ENCODE measurements around the gene CLEC5A.
A peak's percentile ranks its signal among the peaks of the same experiment; 100 is the strongest.
"Not testable (repeated sequence)": the region's sequence is repeated elsewhere in the genome, so short reads cannot be mapped to it uniquely, and the experiment has no call there.

The CLEC5A gene

DNA sequence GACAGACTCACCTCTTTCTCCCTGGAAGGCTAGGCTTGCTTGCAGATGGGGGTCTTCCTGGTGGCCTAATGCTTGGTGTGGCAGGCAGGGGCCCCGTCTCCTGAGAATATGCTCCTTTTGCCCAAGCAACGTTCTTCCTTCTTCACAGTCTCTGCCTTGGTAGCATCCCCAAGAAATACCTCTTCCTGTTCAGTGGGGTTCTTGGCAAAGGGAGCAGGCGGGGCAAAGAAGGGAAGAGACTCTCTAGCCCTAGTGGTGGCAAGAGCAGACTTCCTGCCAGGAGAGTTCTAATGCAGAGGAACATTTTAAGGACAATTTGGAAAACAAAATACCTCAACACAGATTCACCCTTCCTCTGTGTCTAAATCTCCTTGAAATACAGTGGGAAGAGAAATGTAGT is at the start of gene CLEC5A:
Gene CLEC5A (minus strand): TSS at position 179 of the 400 bp plus-strand sequence. CDS start 682 bp downstream, outside the sequence.
- DNase-seq = no peak

DNA sequence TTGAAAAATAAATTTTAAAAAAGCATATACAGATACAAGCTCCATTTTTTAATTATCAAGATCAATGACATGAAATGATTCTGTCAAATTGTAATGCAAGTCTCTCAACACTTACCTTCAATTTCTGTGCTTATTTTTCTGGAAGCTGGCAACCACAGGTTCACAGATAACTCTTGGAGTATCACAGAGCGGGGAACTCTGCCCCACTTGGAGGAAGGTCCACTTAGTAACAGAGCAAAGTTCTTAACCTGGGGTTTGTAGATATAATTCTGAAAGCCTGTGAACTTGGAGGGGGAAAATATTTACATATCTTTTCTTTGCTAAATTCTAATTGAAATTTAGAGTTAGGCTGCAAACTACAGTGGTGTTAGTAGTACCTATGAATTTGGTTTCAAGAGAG is 46.6 kb upstream of the CLEC5A start:
- DNase-seq = no peak

DNA sequence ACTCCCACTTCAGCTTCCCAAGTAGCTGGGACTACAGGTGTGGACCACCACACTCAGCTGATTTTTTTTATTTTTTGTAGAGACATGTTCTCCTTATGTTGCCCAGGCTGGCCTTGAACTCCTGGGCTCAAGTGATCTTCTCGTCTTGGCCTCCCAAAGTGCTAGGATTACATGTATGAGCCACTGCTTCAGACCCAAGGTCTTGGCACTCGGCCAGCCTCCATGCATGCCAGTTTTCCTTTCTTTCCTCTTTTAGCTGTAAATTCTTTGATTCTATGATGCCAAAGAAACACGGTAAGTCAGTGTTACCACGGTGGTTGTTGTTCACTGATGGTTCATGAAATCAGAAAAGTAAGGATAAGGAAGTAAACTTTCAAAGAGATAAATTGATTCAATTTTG is 45.9 kb upstream of the CLEC5A start:
- no peak for DNase-seq

DNA sequence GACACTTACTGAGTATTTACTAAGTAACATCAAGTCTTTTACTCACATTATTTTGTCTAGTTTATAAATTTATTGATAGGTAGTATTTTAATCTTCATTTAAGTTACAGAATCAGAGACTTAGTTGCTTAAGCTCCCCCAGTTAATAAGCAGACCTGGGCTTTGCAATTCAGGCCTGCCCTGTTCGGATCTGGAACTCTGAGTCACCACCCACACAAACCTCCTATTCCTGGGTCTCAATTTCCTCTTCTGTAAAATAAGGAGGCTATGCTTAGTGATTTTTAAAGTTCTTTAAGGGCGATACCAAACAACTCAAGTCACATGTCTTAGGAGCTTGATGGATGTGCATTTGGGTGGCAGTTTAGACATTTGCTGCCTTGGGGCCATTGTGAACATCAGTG is 45.4 kb upstream of the CLEC5A start:
- DNase-seq = no peak

DNA sequence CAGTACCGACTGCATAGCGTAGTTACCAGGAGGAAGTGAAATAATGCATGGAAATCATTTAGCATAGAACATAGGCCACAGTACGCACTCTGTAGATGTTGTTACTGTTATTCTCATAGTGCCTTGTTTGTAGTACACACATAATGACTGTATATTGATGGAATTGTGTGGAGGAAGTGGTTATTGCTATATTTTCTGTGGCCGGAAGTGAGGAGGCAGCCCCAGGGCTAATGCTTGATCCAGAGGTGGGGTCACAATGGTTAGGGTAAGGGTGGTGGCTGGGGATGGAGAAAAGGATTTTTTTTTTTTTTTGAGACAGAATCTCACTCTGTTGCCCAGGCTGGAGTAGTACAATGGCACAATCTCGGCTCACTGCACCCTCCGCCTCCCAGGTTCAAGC is 44.4 kb upstream of the CLEC5A start:
- DNase-seq = no peak

DNA sequence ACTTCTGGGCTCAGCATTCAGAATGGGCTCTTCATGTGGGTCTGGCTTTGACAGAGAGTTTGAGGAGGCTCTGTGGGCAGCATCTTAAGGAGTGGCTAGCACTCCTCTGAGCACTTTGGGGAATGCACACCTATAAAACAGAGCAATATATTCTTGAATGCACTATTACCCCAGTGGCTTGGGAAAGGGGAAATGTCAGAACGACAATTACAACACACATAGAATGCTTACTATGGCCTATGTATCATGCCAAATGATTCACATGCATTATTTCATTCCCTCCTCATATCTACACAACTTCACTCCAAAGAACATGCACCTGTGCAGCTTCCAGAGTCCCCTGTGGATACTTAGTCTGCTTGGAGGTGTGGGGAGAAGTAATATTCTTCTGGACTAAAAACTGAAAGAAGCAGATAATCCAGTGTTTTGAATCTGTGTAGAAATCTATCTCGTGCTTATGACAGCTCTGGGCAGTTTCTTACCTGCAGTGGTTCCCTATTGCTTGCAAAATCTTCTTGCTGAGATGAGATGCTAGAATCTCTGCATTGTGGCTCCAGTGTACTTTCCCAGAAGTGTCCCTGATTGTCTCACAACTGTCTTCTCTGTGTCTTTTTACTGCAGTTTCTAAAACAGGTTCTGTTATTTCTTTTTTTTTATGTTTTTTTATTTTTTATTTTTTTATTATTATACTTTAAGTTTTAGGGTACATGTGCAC is 43.4 kb upstream of the CLEC5A start:
- DNase-seq = no peak

DNA sequence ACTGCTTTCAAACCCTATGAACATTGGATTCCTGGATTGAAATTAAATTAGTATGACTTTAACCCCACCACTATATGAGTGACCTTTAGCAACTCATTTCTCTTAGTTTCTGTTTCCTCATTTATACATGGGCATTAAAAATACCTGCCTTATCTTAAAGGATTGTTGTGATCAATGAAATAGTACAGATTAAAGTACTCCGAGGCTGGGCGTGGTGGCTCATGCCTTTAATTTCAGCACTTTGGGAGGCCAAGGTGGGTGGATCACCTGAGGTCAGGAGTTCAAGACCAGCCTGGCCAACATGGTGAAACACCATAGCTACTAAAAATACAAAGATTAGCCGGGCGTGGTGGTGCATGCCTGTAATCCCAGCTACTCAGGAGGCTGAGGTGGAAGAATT is 41.0 kb upstream of the CLEC5A start:
- not testable (repeated sequence) for DNase-seq

DNA sequence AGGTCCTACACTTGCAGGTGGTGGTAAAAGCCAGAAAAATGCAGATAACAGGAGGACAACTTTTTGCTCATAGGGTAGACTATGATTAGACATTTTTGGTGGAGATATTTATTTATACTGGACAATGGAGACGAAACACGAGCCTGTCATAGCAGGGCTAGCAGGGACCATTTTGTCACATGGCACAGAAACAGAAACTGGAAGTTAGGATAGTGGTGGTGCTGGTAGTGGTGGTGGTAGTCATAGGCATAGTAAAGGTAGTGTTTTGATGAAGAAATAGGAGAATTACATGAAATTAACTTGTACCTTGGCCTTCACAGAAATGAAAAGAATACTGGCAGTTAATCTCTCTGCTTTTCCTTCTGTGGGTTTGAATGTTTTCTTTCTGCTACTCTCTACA is 40.1 kb upstream of the CLEC5A start:
- no peak for DNase-seq

DNA sequence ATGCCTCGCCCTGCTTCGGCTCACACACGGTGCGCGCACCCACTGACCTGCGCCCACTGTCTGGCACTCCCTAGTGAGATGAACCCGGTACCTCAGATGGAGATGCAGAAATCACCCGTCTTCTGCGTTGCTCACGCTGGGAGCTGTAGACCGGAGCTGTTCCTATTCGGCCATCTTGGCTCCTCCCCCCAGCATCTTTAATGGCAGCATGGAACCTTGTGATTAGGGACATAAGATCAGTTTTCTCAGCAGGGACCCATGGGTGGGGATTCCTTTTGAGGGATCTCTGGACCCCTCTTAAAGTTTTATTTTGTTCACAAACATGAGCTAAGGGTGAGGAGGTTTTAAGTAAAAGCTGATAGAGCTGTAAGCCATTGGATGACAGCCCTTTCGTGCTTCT is 39.2 kb upstream of the CLEC5A start:
- not testable (repeated sequence) for DNase-seq

DNA sequence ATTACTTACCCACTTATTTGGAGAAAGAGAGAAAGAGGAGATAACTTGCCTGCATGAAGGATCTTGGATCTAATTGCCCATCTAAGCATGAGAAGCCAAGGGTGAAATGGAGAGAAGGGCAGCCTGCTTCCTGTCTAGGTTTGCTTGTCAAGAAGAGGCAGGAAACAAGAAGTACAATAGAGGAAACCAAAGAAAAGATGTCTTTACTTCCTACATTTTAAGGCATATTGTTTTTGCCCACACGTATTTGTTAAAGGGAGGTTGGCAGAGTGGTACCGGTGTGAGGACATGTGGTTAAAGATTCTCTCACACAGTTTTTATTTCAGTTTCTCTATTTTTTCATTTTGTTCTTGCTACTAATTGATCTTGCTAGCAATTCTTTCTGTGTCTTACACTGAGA is 32.8 kb upstream of the CLEC5A start:
- no peak for DNase-seq

DNA sequence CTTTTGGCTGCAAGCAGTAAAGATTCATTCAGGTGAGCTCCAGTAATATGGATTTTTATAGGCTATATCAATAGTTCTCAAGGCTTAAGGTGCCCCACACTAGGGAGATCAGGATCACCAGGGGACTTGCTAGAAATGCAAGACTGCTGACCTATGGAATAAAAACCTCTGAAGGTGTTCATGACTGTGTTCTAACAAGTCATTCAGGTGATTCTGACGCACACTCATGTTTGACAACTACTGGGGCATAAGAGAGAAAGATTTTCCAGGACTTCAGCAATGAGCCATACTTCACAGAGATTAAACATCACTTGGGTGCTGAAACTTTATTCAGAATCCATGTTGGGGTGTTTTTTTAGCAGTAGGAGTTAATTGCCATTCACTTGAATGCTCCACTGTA is 31.6 kb upstream of the CLEC5A start:
- DNase-seq = no peak

DNA sequence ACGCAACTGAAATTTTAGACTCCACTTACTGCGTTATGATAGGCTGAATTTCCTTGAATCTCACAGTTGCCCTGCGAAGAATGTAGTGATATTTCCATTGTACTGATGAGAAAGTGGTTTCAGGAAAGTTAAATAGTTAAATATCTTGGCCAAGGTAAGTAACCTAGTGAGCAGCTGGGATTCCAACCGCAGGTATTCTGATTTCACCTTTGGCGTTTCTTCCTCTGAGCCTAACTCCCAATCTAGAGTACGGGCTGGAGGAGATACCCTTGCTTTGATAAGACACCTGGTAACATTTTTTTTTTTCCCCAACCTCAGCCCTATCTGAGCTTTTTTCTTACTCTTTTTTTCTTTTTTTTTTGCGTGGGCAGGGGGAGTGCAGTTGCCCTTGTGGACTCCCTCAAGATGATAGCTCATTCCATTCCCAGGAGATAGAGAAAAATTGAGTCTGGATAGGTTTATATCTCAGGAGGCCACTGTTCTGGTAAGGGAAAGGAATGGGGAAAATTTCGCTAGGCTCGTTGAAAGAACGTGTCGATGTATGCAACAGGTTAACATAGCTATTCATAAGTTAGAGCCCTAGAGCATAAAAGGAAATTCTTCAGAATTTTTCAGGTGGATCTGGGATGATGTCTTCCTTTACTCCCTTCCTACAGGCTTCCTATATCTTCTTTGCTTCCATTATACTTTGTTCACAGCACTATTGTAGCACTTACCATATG is 29.9 kb upstream of the CLEC5A start:
- no peak for DNase-seq

DNA sequence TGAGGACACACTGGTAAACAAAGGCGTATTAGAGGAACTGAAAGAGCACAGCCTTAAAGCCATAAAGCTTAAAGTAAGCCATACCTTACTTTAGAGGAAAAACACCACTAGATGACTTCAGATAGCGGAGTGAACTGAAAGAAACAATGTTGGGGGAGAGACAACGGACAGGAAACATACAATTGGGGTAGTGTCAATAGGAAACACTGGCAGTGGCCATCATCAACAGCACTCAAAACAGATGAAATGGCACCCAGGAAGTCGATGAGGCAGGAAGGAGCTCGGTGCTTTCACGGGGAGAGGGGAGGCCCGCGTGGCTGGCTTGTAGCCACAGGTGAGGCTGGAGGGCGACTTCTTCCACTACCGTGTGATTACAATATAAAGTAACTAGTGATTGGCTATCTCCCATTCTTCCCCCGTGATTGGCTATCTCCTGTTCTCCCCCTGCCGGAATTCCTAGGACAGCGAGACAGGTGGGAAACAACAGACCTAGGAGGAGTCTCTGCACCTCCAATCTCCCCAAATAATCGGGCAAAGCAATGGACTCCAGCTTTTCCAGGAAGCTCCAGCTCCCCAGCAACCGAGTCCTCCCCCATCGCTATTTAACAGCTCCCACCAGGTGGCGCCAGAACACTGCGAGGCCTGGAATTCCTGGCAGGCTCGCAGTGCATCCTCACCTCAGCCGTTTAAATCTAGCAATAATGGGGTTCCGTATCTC is 29.2 kb upstream of the CLEC5A start:
- peak; percentile 8 for DNase-seq

DNA sequence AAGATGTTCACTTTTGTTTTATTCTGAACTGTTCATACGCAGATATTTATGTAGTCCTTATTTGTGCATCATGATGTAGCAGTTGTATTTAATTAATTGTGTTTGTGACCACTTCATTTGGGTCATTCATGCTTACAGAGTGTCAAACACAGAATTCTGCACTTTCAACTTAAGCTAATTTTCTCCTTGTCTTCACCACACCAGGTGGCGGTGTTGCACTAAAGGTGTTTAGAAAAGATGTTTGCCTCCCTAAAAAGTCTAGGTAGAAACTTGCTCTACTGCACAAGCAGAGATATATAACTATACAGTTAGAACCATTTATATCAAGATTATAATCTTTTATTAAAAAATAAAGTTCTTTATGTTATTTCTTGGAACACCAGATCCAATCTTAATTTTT is 28.1 kb upstream of the CLEC5A start:
- DNase-seq = no peak

DNA sequence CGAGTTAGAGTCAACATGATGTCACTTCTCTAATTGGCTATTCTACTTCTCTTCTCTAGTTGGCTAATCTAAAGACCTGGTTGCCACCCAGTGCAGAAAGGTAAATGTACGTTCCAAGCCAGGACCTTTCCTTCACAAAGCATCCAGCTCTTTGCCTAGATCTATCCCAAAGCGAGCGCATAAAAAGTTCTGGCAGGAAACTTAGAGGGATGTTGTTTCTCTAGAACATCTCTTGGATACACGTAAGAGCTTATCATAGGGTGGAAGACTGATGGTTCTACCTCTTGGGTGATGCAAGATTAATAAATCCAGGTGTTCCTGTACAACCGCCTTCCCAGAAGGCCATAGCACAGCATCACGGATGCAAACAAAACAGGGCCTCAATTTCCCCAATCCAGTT is 26.9 kb upstream of the CLEC5A start, which contains the start of gene TAS2R38:
Gene TAS2R38 (minus strand): TSS at position 101 of the 400 bp plus-strand sequence. CDS start 84 bp downstream, at position 17.
- DNase-seq = no peak

DNA sequence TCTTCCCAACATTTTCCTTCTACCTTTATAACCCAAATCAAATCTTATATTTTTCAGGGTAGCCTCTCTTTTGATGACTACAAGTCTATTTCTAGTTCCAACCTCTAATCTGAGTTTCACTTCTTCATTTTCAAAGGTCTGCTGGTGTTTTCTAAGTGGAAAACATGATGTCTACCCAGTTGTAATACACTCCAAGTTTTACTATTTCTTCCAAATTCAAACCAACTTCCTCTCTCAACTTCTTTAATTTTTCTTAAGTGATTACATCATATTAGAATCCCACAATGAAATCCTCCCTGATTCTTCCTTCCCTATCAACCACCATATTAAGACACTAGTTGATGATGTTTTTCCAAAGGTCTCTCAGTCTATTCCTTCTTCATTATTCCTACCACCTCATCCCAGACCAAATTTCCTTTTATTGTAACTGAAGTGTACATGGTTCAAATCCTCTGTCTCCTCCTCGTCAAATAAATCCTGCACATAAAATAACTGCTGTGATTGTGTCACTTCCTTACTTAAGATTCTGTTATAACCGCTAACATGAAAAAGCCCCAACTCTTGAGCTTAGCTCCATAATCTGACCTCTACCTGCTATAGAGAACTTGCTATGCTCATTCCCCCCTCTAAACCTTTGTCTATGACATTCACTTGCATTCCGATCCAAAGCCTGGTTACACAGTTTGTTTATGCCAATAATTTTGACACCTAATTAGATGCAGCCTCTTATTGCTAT is 14.1 kb upstream of the CLEC5A start:
- DNase-seq = no peak

DNA sequence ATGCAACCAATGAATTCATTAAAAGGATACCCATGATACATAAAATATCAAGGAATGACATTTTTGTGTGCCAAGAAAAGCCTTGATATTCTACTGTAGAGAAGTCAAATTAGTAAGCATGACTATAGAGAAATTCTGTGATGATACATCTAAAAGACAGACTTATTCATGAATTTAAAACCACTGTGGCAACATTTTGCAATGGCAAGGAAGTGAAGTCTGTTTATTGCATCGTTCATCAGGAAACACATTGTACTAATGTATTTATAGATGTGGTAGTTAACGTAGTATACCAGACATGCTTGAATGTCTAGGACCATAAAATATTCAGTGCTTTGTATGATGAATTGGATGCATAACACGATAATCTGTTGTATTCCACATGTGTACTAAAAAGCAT is 9.3 kb upstream of the CLEC5A start:
- no peak for DNase-seq

DNA sequence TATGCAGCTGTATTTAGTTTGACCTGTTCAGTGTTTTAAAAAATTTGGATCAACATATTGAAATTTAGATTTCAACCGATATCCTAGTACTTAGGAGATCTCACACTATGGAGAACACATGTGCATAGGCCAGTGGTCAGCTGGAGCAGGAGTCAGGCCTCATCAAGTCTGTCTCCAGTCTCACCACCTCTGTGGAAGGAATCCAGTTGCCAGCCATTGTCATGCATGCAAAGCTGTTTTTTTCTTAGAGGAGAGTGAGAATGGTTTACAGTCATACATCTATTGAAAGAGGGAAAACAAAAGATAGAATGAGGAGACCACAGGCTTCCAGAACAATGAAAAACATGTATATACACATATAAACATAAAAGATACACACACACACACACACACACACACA is 7.6 kb upstream of the CLEC5A start:
- DNase-seq = no peak

DNA sequence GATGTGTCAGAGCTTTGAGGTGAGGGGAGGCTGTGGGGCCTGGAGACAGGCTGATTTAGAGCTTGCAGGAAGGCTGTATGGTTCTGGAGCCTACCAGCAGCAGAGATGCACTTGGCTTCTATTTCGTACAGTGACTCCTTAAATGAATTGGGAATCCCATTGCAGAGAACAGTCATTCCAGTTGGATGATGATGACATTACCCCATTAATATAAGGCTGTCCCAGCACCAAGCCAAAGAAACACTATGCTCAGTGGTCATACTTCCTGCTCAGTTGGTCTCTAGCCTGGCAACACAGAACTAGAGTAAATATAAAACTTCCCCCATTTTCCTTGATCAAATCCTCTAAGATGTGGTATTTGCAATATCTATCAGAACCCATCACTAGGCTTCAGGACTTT is 5.7 kb upstream of the CLEC5A start:
- DNase-seq = no peak

DNA sequence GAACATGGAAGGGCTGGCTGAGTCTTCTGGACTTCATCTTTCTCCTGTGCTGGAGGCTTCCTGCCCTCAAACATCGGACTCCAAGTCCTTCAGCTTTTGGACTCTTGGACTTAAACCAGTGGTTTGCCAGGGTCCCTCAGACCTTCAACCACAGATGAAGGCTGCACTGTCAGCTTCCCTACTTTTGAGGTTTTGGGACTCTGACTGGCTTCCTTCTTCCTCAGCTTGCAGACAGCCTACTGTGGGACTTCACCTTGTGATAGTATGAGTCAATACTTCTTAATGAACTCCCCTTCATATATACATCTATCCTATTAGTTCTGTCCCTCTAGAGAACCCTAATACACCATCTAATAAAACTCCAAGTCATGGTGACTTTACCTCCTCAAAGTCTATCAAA is 4.0 kb upstream of the CLEC5A start:
- no peak for DNase-seq

DNA sequence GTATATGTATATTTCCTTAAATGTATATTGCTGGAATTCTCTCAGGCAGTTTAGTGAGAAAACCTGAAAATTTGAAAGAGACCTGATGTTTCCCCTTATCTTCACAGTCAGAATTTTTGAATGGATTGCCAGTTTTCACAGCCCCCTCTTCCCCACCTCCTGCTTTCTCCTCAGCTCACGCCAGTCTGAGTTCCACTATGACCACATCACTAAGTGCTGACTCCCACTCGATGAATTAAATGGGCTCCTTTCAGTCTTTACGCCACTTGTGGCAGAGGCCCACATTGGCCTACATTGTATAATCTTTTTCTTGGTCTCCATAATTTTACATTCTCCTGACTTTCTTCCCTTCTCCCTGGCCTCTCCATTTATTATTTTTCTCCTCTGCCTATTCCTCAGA is 3.1 kb upstream of the CLEC5A start:
- no peak for DNase-seq

DNA sequence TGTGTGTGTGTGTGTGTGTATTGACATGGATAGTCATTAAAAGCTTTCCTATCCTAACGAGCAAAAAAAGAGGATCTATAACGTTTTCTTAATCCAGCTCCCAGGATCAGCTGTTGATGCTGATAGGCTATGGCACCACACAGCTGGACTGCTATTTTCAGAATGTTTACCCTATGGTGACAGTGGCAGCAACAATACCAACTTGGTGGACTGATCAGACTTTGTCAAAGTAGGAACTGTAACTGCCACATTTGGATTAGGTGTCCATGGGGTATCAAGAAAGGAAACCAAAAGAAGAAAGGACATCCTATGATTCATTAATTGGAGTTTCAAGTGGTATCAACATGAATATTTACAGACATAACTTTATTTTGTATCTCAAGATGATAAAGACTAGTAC is 2.7 kb upstream of the CLEC5A start:
- DNase-seq = no peak

DNA sequence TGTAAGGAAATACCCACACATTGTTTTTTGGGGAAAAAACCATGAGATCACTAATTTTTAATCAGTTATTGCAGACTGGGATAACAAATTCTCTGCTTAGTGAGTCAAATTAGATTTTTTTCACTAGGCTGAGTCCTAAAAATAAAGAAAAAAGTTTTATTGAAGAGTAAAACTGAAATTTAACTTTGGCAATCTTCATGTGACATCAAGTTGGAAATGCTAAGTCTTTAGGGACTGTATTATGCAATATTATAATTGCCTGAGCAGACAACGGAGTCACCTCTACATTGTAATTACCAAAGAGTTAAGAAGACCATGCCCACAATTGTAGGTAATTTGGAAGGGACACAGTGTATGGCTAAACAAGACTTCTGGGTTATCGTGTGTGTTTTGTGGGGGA is 2.2 kb upstream of the CLEC5A start:
- DNase-seq = no peak
